KMS-11 (cell line): ENCODE measurements around the gene CDKN2B-AS1.

Experiments
- H2AFZ ChIP-seq: fragments of 200-600 bp; sonication (generic); 2 replicates; pipeline ENCODE4 v1.6.1; 2016; ENCODE audit warnings: antibody characterized with exemption, mixed run types, low read depth
- H3K27ac ChIP-seq: fragments of 200-600 bp; sonication (generic); 2 replicates; pipeline ENCODE4 v1.6.1; 2016; ENCODE audit warnings: mild to moderate bottlenecking, mixed run types
- H3K27me3 ChIP-seq: fragments of 200-600 bp; sonication (generic); 2 replicates; pipeline ENCODE4 v1.6.1; 2017; ENCODE audit warnings: mild to moderate bottlenecking, low read depth, mixed run types, moderate library complexity; ENCODE audit not compliant: insufficient read depth
- H3K36me3 ChIP-seq: fragments of 200-600 bp; sonication (generic); 2 replicates; pipeline ENCODE4 v1.6.1; 2017; ENCODE audit warnings: mild to moderate bottlenecking, mixed run types; ENCODE audit not compliant: insufficient read depth
- H3K4me1 ChIP-seq: fragments of 200-600 bp; sonication (generic); 2 replicates; pipeline ENCODE4 v1.6.1; 2016; ENCODE audit warnings: mild to moderate bottlenecking, low read depth, mixed run types; ENCODE audit not compliant: poor library complexity, severe bottlenecking
- H3K4me2 ChIP-seq: fragments of 200-600 bp; sonication (generic); 2 replicates; pipeline ENCODE4 v1.7.0; 2016; ENCODE audit warnings: mild to moderate bottlenecking, mixed run types
- H3K4me3 ChIP-seq: fragments of 200-600 bp; sonication (generic); IDR thresholded peaks from 2 replicates; pipeline ENCODE4 v1.6.1; 2017; ENCODE audit warnings: low read depth, low read length, mixed read lengths; ENCODE audit not compliant: insufficient read depth
- H3K79me2 ChIP-seq: fragments of 200-600 bp; sonication (generic); 2 replicates; pipeline ENCODE4 v1.6.1; 2016; ENCODE audit warnings: low read depth, mixed run types; ENCODE audit not compliant: insufficient read depth
- H3K9ac ChIP-seq: fragments of 200-600 bp; sonication (generic); 2 replicates; pipeline ENCODE4 v1.6.1; 2016; ENCODE audit warnings: mild to moderate bottlenecking, mixed run types
- H4K20me1 ChIP-seq: fragments of 200-600 bp; sonication (generic); 2 replicates; pipeline ENCODE4 v1.6.1; 2016; ENCODE audit warnings: mild to moderate bottlenecking, mixed run types; ENCODE audit not compliant: insufficient read depth
- CTCF ChIP-seq: fragments of 200-600 bp; sonication (generic); conservative IDR thresholded peaks from 2 replicates; pipeline ENCODE4 v1.6.1; 2017; ENCODE audit warnings: low read depth, mild to moderate bottlenecking, antibody characterized with exemption, low read length, moderate library complexity, mixed read lengths

CDKN2B-AS1 gene

GRCh38 chr9:21995666-21996398 is 1.2 kb downstream of the CDKN2B-AS1 start:
- H3K36me3 ChIP-seq, result peaks cover 7% of the 10 kb centered on the region; the same call in 1 of the 2 replicates
- peaks cover 85% of the 10 kb centered on the region for H3K79me2 ChIP-seq
- peak overlapping the region; percentile 99 for H3K9ac ChIP-seq
- H2AFZ ChIP-seq, result peak overlapping the region; percentile 24
- H3K27me3 ChIP-seq, result no peaks in the 10 kb centered on the region
- 0 out of 2 replicates have a peak, but pooled peaks cover 10% of the 10 kb centered on the region for H4K20me1 ChIP-seq
- H3K27ac ChIP-seq, result peak overlapping the region; percentile 99
- H3K4me3 ChIP-seq, result no peak overlapping the region
- peak overlapping the region; percentile 92 for H3K4me2 ChIP-seq
- H3K4me1 ChIP-seq, result peaks cover 41% of the 10 kb centered on the region
- peak; percentile 17; the same call in 1 of the 2 replicates for TF ChIP-seq CTCF

GRCh38 chr9:21996438-21996837 is 1.8 kb downstream of the CDKN2B-AS1 start:
- Histone ChIP-seq H3K36me3 (peaks cover 7% of the 10 kb centered on the region; the same call in 1 of the 2 replicates), H2AFZ (peak overlapping the region; percentile 24), H3K27me3 (no peaks in the 10 kb centered on the region), H3K79me2 (peaks cover 85% of the 10 kb centered on the region), H3K27ac (peak overlapping the region; percentile 99), H3K4me3 (no peak overlapping the region), H4K20me1 (0 out of 2 replicates have a peak, but pooled peaks cover 5% of the 10 kb centered on the region), H3K4me2 (peak overlapping the region; percentile 92), H3K4me1 (peaks cover 44% of the 10 kb centered on the region), H3K9ac (peak overlapping the region; percentile 99)
- TF ChIP-seq CTCF, result no peak

- H2AFZ ChIP-seq, result no peak overlapping the region
- H3K36me3 ChIP-seq, result peaks cover 7% of the 10 kb centered on the region; the same call in 1 of the 2 replicates
- no peaks in the 10 kb centered on the region for H3K27me3 ChIP-seq
- 0 out of 2 replicates have a peak, but pooled peaks cover under 1% of the 10 kb centered on the region for H4K20me1 ChIP-seq
- H3K4me1 ChIP-seq, result peaks cover 48% of the 10 kb centered on the region
- TF ChIP-seq CTCF, result no peak
- H3K4me3 ChIP-seq, result no peak overlapping the region
- peak overlapping the region; percentile 92 for H3K4me2 ChIP-seq
- peaks cover 85% of the 10 kb centered on the region for H3K79me2 ChIP-seq
- H3K9ac ChIP-seq, result no peak overlapping the region; the same call in 1 of the 2 replicates
- H3K27ac ChIP-seq, result peak overlapping the region; percentile 99; the same call in 1 of the 2 replicates
These were observed 2.3 kb downstream of the CDKN2B-AS1 start for GRCh38 chr9:21996858-21997257.

- Histone ChIP-seq H3K27ac (no peak overlapping the region; the same call in 1 of the 2 replicates), H3K79me2 (peaks cover 85% of the 10 kb centered on the region), H2AFZ (no peak overlapping the region), H3K36me3 (peaks cover 7% of the 10 kb centered on the region; the same call in 1 of the 2 replicates), H3K4me1 (peaks cover 54% of the 10 kb centered on the region), H3K9ac (no peak overlapping the region), H3K4me2 (peak overlapping the region; percentile 92), H4K20me1 (no peaks in the 10 kb centered on the region), H3K4me3 (no peak overlapping the region), H3K27me3 (no peaks in the 10 kb centered on the region)
- no peak for TF ChIP-seq CTCF
These were observed 2.9 kb downstream of the CDKN2B-AS1 start for GRCh38 chr9:21997480-21997879.
